HEK293T (cell line): ENCODE data around the gene B3GNT7.

Experiments
- BHLHE40 ChIP-seq: fragments of 450-650 bp; IDR thresholded peaks from 2 replicates; pipeline ENCODE4 v1.6.1; 2016; ENCODE audit warnings: mild to moderate bottlenecking, moderate library complexity, borderline replicate concordance
- FOXK2 ChIP-seq: fragments of 450-650 bp; IDR thresholded peaks from 2 replicates; pipeline ENCODE4 v1.6.1; 2016; ENCODE audit warnings: mild to moderate bottlenecking
- LEF1 ChIP-seq: fragments of 450-650 bp; IDR thresholded peaks from 2 replicates; pipeline ENCODE4 v1.6.1; 2017; ENCODE audit warnings: mild to moderate bottlenecking, borderline replicate concordance
- SP1 ChIP-seq: fragments of 450-650 bp; IDR thresholded peaks from 2 replicates; pipeline ENCODE4 v1.6.1; 2017
- SUZ12 ChIP-seq: fragments of 450-650 bp; IDR thresholded peaks from 2 replicates; pipeline ENCODE4 v1.6.1; 2016; ENCODE audit warnings: mild to moderate bottlenecking
- TARDBP ChIP-seq: fragments of 450-650 bp; IDR thresholded peaks from 2 replicates; pipeline ENCODE4 v1.6.1; 2016

GRCh38 chr2:231422056-231422455 lies 26.5 kb downstream of the B3GNT7 start:
- no peak for TF ChIP-seq SUZ12
- TF ChIP-seq FOXK2, result no peak
- no peak for TF ChIP-seq SP1
- no peak for TF ChIP-seq BHLHE40
- no peak for TF ChIP-seq LEF1
- no peak for TF ChIP-seq TARDBP
